HG02610 (cell line): ENCODE data around the gene CNR2.
"Not testable (repeated sequence)": the region's sequence is repeated elsewhere in the genome, so short reads cannot be mapped to it uniquely, and the experiment has no call there.

Experiments used
- ATAC-seq: cut with Tn5 transposase; IDR thresholded peaks from one replicate; pipeline ENCODE4 v1.9.1; 2021; ENCODE audit warnings: mild to moderate bottlenecking, moderate library complexity; ENCODE audit not compliant: unreplicated experiment

CNR2 gene

DNA sequence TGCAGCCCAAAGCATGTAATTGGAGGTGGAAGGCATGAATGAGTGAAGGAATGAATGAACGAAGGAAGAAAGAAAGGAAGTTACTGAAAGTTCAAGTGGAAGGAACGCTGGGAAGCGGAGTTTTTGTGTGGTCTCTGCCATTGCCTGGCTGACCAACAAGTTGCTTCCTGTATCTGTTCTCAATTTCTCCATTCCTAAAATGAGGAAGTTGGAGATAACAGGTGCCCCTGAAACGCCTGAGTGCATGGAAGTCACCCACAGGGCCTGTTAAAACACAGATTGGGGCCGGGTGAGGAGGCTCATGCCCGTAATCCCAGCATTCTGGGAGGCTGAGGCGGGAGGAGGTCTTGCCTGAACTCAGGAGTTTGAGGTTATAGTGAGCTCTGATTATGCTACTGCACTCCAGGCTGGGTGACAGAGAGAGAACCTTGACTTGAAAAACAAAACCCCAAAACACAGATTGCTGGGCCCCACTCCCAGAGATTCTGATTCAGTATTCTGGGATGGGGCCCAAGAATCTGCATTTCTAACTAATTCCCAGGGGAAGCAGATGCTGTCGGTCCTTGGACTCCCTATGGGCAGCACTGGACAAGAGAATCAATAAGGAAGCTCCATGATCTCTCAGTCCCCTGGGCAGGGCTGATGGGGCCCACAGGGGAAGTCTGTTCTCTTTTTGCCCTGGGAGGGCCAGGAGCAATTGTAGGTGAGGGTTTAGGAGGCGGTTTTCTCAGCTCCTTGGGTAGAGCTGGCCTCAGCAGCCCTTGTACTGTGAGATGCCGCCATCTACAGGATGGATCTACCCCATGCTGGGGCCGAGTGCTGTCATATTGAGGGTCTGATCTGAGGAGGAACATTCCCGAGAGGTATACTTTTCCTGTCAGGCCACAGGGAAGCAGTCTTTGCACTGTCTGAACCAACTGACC, 3.3 kb upstream of the CNR2 start:
- ATAC-seq, result peak; percentile 69

- ATAC-seq, result no peak
These were observed 2.3 kb upstream of the CNR2 start for GRCh38 chr1:23915466-23915865.

DNA sequence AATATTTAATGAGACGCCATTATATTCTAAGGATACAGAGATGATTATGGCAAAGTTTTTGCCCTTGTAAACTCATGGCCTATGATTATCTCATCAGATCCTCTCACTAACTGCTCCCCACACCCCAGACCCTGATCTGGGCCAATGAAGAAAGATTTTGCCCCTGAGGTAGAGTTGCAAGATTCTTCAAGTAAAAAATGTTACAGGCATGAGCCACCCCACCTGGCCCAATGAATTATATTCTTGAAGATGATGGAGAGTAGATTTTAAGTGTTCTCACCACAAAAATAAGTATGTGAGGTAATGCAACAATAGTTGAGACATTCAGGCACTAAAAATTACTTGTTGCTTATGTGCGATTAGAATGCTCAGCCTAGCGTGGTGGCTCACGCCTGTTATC, 1.8 kb upstream of the CNR2 start:
- ATAC-seq, result no peak

DNA sequence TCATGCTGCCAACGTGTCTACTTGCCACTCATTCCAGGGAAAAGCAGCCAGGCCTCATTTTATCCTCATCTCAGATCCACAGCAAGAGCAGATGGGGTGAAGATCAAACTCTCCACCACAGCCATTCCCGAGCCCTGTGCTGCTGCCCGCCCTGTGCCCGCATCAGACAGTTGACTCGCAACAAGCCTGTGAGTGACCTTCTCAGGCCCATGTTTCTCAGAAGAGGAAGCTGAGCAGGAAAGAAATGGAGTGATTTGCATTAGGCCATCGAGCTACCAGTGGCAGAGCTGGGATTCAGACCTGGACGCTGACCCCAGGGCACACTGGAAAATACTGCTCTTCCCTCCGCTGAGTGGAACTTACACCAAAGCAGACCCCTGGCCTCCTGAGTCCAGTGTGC, 1.2 kb downstream of the CNR2 start:
- ATAC-seq, result no peak

DNA sequence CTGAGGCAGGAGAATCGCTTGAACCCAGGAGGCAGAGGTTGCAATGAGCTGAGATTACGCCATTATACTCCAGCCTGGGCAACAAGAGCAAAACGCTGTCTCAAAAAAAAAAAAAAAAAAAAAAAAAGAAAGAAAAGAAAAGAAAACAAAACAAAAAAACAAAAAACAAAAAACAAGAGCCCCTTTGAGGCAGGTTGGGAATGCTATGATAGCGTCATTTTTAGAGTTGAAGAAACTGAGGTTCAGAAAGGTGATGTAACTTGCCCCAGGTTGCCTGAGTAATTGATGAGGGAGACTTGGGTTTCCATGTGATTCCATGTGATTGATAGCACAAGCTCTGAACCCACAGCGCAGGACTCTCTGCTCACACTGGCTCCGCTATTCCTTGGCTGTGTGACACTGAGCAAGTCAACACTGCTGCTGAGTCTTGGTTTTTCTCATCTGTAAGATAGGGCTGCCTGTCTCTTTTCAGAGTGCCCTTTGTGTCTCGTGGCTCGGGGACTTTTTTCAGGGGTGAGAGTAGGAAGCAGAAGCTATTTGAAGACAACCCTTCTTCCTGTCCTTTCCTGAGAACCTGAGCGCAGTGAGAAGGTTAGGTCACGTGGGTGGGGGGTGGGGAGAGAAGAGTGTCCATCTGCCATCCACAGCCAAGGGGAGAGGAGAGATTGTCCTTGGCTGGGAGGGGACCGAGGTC, 2.5 kb downstream of the CNR2 start:
- ATAC-seq, result no peak

- no peak for ATAC-seq
These were observed 3.0 kb downstream of the CNR2 start for GRCh38 chr1:23910144-23910543.

GRCh38 chr1:23909412-23909811, 3.8 kb downstream of the CNR2 start:
- no peak for ATAC-seq

- ATAC-seq, result no peak
These were observed 4.5 kb downstream of the CNR2 start for GRCh38 chr1:23908453-23909341.

GRCh38 chr1:23906731-23907130, 6.4 kb downstream of the CNR2 start:
- ATAC-seq, result no peak

DNA sequence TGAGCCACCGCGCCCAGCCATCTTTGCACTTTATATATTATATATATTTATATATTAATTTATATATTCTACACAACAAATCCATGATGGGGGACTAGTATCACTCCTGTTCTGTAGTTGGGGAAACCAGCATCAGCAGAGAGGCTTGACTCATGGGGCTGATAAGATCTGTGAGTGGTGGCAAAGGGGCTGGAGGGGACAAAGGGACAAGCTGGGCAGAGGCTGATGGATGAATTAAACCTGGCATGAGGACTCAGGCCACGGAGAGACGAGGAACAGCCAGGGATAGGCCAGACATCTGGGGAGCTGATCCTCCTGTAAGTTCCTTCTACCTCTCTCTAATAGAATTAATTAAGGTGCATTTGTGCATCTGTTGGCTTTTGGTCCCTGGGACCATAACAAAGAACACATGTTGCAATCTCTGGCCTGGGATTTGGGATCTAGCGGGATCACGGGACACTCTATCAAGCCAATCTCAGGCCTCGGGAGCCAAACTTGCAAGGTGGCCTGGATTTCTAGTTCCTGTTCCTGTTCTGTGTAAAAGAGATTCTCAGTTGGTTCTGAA, 7.6 kb downstream of the CNR2 start:
- no peak for ATAC-seq

DNA sequence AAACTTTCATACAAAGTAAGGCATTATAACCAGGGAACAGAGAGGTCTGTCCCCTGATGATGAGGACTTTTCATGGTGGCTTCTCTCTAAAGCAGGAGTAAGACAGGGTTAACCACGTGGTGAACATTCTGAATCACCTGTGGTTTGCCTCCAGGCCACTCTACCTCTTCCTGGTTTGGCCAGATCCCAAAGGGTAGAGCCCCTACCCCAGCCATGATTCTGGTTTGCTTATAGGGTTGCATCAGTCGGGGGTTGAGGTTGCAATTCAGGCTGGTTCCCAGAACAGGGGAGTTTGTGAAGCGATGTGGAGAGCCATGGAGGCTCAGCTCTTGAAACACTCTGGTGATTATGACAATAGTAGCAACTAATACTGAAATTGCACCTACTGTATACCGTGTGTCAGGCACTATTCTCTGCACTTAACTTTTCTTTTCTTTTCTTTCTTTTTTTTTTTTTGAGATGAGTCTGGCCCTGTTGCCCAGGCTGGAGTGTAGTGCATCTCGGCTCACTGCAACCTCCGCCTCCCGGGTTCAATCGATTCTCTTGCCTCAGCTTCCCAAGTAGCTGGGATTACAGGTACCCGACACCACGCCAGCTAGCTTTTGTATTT, 8.3 kb downstream of the CNR2 start:
- ATAC-seq, result peak; percentile 66

DNA sequence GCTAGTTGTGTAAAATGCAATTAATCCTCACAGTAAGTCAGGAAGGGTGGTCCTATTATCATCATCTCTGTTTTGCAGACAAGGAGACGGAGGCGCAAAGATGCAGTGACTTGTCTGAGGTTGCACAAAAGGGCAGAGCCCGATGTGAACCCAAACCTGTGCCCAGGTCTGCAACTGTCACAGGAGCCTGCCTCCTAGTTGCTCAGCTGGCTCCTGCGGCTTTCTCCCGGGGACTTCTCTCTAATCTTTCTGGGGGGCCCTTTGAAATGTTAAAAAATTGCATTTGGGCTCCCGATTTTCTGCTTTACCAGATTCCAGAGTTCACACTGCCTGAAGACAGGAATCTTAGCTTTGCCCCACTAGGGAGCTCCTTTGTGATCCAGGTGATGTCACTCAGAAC, 9.4 kb downstream of the CNR2 start:
- no peak for ATAC-seq

- no peak for ATAC-seq
These were observed 10.6 kb downstream of the CNR2 start for GRCh38 chr1:23902321-23903278.

- not testable (repeated sequence) for ATAC-seq
These were observed 13.1 kb downstream of the CNR2 start for GRCh38 chr1:23900017-23900416.

GRCh38 chr1:23899070-23899469, 14.1 kb downstream of the CNR2 start:
- peak; percentile 43 for ATAC-seq

GRCh38 chr1:23897083-23897482, 16.1 kb downstream of the CNR2 start:
- no peak for ATAC-seq

DNA sequence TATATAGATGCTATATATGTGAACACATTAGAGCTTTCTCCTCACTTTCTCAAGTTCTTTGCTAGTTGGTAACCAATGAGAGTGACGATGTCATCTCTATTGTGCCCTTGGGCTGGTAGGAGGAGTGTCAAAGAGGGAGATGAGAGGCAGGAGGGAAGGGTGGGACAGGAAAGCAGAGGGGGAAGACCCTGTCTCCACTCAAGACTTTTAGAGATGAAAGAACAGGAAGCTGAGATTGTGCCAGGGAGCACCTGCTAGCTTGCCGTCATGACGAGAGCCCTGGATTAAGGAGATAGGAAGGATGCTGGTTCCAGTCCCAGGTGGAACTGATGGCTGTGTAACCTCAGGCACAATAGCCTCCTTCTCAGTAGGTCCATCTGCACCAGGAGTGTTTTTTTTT, 16.7 kb downstream of the CNR2 start:
- no peak for ATAC-seq

DNA sequence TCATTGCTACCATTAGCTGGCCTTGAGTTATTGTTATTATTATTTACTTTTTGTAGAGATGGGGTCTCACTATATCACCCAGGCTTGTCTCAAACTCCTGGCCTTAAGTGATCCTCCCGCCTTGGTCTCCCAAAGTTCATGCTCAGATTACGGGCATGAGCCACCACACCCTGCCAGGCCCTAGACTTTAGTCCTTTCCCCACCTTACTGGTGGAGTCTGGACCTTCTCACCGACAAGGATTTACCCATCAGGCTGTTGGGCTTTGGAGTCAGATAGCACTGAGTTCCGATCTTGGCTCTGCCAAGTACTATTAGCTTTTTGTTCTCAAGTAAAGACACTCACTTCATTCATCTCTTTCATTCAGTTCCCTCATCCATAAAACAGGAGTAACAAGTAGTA, 17.2 kb downstream of the CNR2 start:
- ATAC-seq, result no peak

DNA sequence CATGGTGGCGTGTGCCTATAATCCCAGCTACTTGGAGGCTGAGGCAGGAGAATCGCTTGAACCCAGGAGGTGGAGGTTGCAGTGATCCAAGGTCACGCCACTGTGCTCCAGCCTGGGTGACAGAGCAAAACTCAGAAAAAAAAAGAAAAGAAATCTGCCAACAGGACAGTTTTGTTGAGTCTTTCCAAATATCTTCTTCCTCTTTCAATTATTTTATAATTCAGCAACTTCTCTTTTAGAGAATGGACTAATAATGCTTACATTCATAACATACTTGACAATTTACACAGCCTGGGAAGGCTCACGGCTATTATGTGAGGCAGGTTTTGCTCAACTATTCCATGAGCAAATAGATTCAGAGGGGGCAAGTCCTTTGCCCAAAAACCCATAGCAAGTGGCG, 18.1 kb downstream of the CNR2 start:
- no peak for ATAC-seq
